K562 (cell line): ENCODE data around the gene HMOX2. TPM values are rescaled to one million over a fixed set of nuclear protein-coding genes. Genes with fewer than 3 reads are reported as not detected.

ENCODE experiments used
- ATAC-seq: fragments of 200-7000 bp; cut with Tn5 transposase; 3 replicates; pipeline ENCODE4 v1.9.1; 2020; ENCODE audit warnings: moderate library complexity
- BruUV-seq: library from RNA; stranded (reverse); fragments of 400-500 nt; replicated peaks from 2 replicates; lab custom pipeline; 2021; lab: Mats Ljungman, UMichigan
- CTCF ChIA-PET: fragments of 300-600 bp; formaldehyde crosslinking; extraction: SDS; loops from one replicate; lab custom pipeline; 2021; ENCODE audit warnings: low intra/inter-chr PET ratio; lab: Yijun Ruan, JAX
- POLR2A ChIA-PET: fragments of 300-600, 350-650 bp; sonication (Branson Sonifier 250); formaldehyde crosslinking; extraction: SDS; loops from one replicate; lab custom pipeline; 2021; ENCODE audit warnings: antibody characterized with exemption, inconsistent platforms; lab: Yijun Ruan, JAX
- DNase-seq, 4 experiments: peaks; one replicate each; pipeline versions ENCODE4 v3.0.0 to v3.0.0-alpha.2; 2011 to 2018; ENCODE audit warnings: low spot score in 3 of 4, mixed read lengths in 3 of 4; ENCODE audit errors: extremely low read depth in 1 of 4
- FAIRE-seq: peaks from 2 replicates; lab custom pipeline; 2011; peaks lifted over from hg19 to GRCh38; lab: Jason Lieb, UNC
- H2AFZ ChIP-seq: 2 replicates; pipeline ENCODE4 v1.6.0; 2011; ENCODE audit warnings: low read depth, low read length, control low read depth, inconsistent platforms
- H3K27ac ChIP-seq: fragments of 200-600 bp; 3 replicates; pipeline ENCODE4 v1.8.0; 2011; ENCODE audit warnings: low read depth, mild to moderate bottlenecking, control low read depth, inconsistent platforms, low read length, moderate library complexity, mixed read lengths; ENCODE audit errors: extremely low read depth
- H3K27me3 ChIP-seq, 2 experiments: fragments of 300-600 bp in 1 of 2; 2 replicates in 1 of 2; 3 replicates in 1 of 2; pipeline versions ENCODE4 v1.6.0 to v1.8.0; 2011; ENCODE audit warnings: inconsistent platforms in 2 of 2, low read length in 2 of 2, mild to moderate bottlenecking in 1 of 2, mixed read lengths in 1 of 2, moderate library complexity in 1 of 2; ENCODE audit not compliant: control insufficient read depth in 2 of 2, insufficient read depth in 2 of 2
- H3K36me3 ChIP-seq: fragments of 300-600 bp; 3 replicates; pipeline ENCODE4 v1.8.0; 2011; ENCODE audit warnings: mild to moderate bottlenecking, low read length, inconsistent platforms; ENCODE audit not compliant: control insufficient read depth, insufficient read depth
- H3K4me1 ChIP-seq, 2 experiments: fragments of 200-600 bp in 1 of 2; replicated peaks in 1 of 2; 2 replicates in 1 of 2; 3 replicates in 1 of 2; pipeline versions ENCODE4 v1.5.1 to v1.8.0; 2011; ENCODE audit warnings: inconsistent platforms in 2 of 2, low read length in 2 of 2, mild to moderate bottlenecking in 1 of 2, mixed read lengths in 1 of 2, moderate library complexity in 1 of 2; ENCODE audit not compliant: control insufficient read depth in 2 of 2, insufficient read depth in 2 of 2
- H3K4me2 ChIP-seq: 2 replicates; pipeline ENCODE4 v1.6.1; 2011; ENCODE audit warnings: low read length, control low read depth, inconsistent platforms, mixed read lengths; ENCODE audit not compliant: insufficient read depth
- H3K4me3 ChIP-seq: fragments of 200-600 bp; sonication (generic), shearing (Covaris generic); 2 replicates; pipeline ENCODE4 v1.5.1; 2016; ENCODE audit warnings: control low read depth, inconsistent platforms
- H3K79me2 ChIP-seq: fragments of 200-600 bp; 3 replicates; pipeline ENCODE4 v1.8.0; 2011; ENCODE audit warnings: low read length, inconsistent platforms; ENCODE audit not compliant: control insufficient read depth, insufficient read depth
- H3K9ac ChIP-seq, 2 experiments: 2 replicates each; pipeline versions ENCODE4 v1.6.0 to v1.6.1; 2011; ENCODE audit warnings: low read depth in 2 of 2, low read length in 2 of 2, control low read depth in 1 of 2, inconsistent platforms in 1 of 2, mild to moderate bottlenecking in 1 of 2, mixed read lengths in 1 of 2; ENCODE audit not compliant: insufficient read depth in 1 of 2
- H3K9me1 ChIP-seq: one replicate; pipeline ENCODE4 v1.6.0; 2011; ENCODE audit warnings: inconsistent platforms, mild to moderate bottlenecking, low read length, moderate library complexity; ENCODE audit not compliant: control insufficient read depth, insufficient read depth
- H3K9me3 ChIP-seq: replicated peaks from 2 replicates; pipeline ENCODE4 v1.5.1; 2011; ENCODE audit warnings: low read depth, low read length, inconsistent platforms; ENCODE audit not compliant: control insufficient read depth, insufficient read depth
- H4K20me1 ChIP-seq: replicated peaks from 2 replicates; pipeline ENCODE4 v1.6.1; 2011; ENCODE audit warnings: low read length, inconsistent platforms, mixed read lengths; ENCODE audit not compliant: control insufficient read depth, insufficient read depth
- CEBPB ChIP-seq: fragments of 450-650 bp; IDR thresholded peaks from 2 replicates; pipeline ENCODE4 v1.6.1; 2016; ENCODE audit warnings: missing genetic modification characterization, missing compliant biosample characterization
- CEBPG ChIP-seq, 3 experiments: fragments of 200-800 bp in 1 of 3; sonication (Bioruptor generic) in 1 of 3; sonication (generic) in 1 of 3; formaldehyde crosslinking in 1 of 3; IDR thresholded peaks in 2 of 3; conservative IDR thresholded peaks in 1 of 3; 2 replicates each; pipeline versions ENCODE4 v1.6.1 to v1.8.0; 2016 to 2022; ENCODE audit warnings: missing compliant biosample characterization in 2 of 3, missing genetic modification characterization in 2 of 3, mild to moderate bottlenecking in 1 of 3, missing genetic modification reagents in 1 of 3
- CTCF ChIP-seq, 3 experiments: IDR thresholded peaks in 2 of 3; conservative IDR thresholded peaks in 1 of 3; 2 replicates each; pipeline ENCODE4 v1.5.1; 2011 to 2012; ENCODE audit warnings: low read length in 3 of 3, mild to moderate bottlenecking in 3 of 3, control low read depth in 2 of 3, improper control_type of control experiment in 1 of 3, inconsistent platforms in 1 of 3, low read depth in 1 of 3, mixed read lengths in 1 of 3, moderate library complexity in 1 of 3; ENCODE audit not compliant: insufficient read depth in 2 of 3
- GABPB2 ChIP-seq: fragments of 250-450 bp; sonication (Bioruptor Pico); conservative IDR thresholded peaks from 2 replicates; pipeline ENCODE4 v1.5.1; 2021; ENCODE audit warnings: mild to moderate bottlenecking
- NR2F6 ChIP-seq: fragments of 450-650 bp; formaldehyde crosslinking; IDR thresholded peaks from 2 replicates; pipeline ENCODE4 v1.4.0; 2020; ENCODE audit warnings: mild to moderate bottlenecking
- NR4A1 ChIP-seq, 2 experiments: fragments of 250-450 bp in 1 of 2; fragments of 450-650 bp in 1 of 2; sonication (Bioruptor Pico) in 1 of 2; IDR thresholded peaks; 2 replicates each; pipeline versions ENCODE4 v1.4.0 to v1.6.1; 2016 to 2020; ENCODE audit warnings: mild to moderate bottlenecking in 2 of 2, missing compliant biosample characterization in 1 of 2, missing genetic modification characterization in 1 of 2, moderate library complexity in 1 of 2
- PATZ1 ChIP-seq: fragments of 250-450 bp; sonication (Bioruptor Pico); IDR thresholded peaks from 2 replicates; pipeline ENCODE4 v1.5.0; 2020; ENCODE audit warnings: mild to moderate bottlenecking, borderline replicate concordance
- PHB ChIP-seq: fragments of 250-450 bp; sonication (Bioruptor Pico); IDR thresholded peaks from 2 replicates; pipeline ENCODE4 v1.5.0; 2021
- RBM14 ChIP-seq: fragments of 200-400 bp; formaldehyde crosslinking; IDR thresholded peaks from 2 replicates; pipeline ENCODE4 v1.6.1; 2018; ENCODE audit warnings: low read depth, mild to moderate bottlenecking, low read length, moderate library complexity, borderline replicate concordance; ENCODE audit not compliant: insufficient read depth
- THAP12 ChIP-seq: fragments of 250-450 bp; sonication (Bioruptor Pico); IDR thresholded peaks from 2 replicates; pipeline ENCODE4 v1.9.0; 2021; ENCODE audit warnings: mild to moderate bottlenecking, inconsistent platforms
- ZBTB9 ChIP-seq: fragments of 450-650 bp; formaldehyde crosslinking; IDR thresholded peaks from 2 replicates; pipeline ENCODE4 v1.4.0; 2020; ENCODE audit warnings: mild to moderate bottlenecking, moderate library complexity
- WGBS: fragments of 100-300 bp; shearing (Covaris generic); methylation state at CpG from one replicate; pipeline ENCODE4 v1.1.6; 2016; ENCODE audit warnings: low coverage, mixed read lengths; ENCODE audit not compliant: insufficient coverage; ENCODE audit errors: missing lambda C conversion rate; 5-methylcytosine and 5-hydroxymethylcytosine counted together
- in situ Hi-C: fragments of 300-500 bp; cut with MboI; formaldehyde crosslinking; loops from 4 replicates; pipeline ENCODE4 v1.15.0; 2018; ENCODE audit warnings: inconsistent platforms, mixed read lengths
- intact Hi-C: fragments of 100-400 bp; cut with micrococcal nuclease; formaldehyde crosslinking; loops from 2 replicates; pipeline ENCODE4 v1.14.2; 2022
- polyA plus RNA-seq, 8 experiments: library from polyadenylated mRNA; depleted of rRNA in 4 of 8; stranded (reverse) in 5 of 8; unstranded in 3 of 8; fragments of >200 nt; fragmentation: Nextera tagmentation in 2 of 8; fragmentation: Illumina TruSeq in 1 of 8; extraction: Ambion mirVana in 2 of 8; extraction: Trizol in 1 of 8; gene quantifications; 2 replicates each; pipeline versions ENCODE4 v1.2.1 to v1.2.3, GENCODE V29; 2011 to 2014; ENCODE audit warnings: inconsistent platforms in 1 of 8, missing spikeins in 1 of 8
- total RNA-seq, 7 experiments: library from RNA; depleted of rRNA in 6 of 7; stranded (reverse); fragments of >200 nt in 6 of 7; fragmentation: Illumina TruSeq in 2 of 7; extraction: Trizol in 2 of 7; gene quantifications; 2 replicates each; pipeline versions ENCODE4 v1.2.1 to v1.2.3, GENCODE V29; 2011 to 2021; ENCODE audit warnings: low replicate concordance in 1 of 7
- TF ChIP-seq, protein P1 (sequence below): fragments of 450-650 bp; formaldehyde crosslinking; IDR thresholded peaks from 2 replicates; pipeline ENCODE4 v1.4.0; 2022; ENCODE audit warnings: mild to moderate bottlenecking, moderate library complexity

The HMOX2 gene
- total and polyA plus RNA-seq, 9 of the 15 experiments (the other 6 are each of a cell fraction or from before 2014, with no cell fraction given), result 26.8 to 87.4 (median 57.4) TPM

GRCh38 chr16:4481526-4481925, 5.3 kb downstream of the HMOX2 start:
- Histone ChIP-seq H3K9me1 (peaks cover 7% of the 10 kb centered on the region), H3K4me2 (no peak overlapping the region), H3K79me2 (peaks cover 53% of the 10 kb centered on the region), H3K27ac (no peak overlapping the region), H3K4me3 (no peak overlapping the region), H3K9ac (no peak overlapping the region), H3K36me3 (peaks cover 45% of the 10 kb centered on the region), H2AFZ (no peak overlapping the region), H3K27me3 (no peaks in the 10 kb centered on the region), H3K4me1 (peaks cover 2 to 6% of the 10 kb centered on the region in 2 experiments; a peak in 2 of 5 replicates), H3K9me3 (no peaks in the 10 kb centered on the region), H4K20me1 (no peaks in the 10 kb centered on the region)
- FAIRE-seq, result no peak
- intact Hi-C loops (no loop called here), in situ Hi-C loops (no loop called here)
- ChIA-PET CTCF (no interaction called here), POLR2A (interaction anchor here (2.5 kb wide), 1 partner anchor 10 kb away, joined by 12 read pairs; no protein-coding TSS in a partner anchor)
- ATAC-seq, result no peak
- 32% methylated on average over 2 of the region's 2 CpGs for WGBS
- BruUV-seq, result no TSS peak
- no peak for DNase-seq
- TF ChIP-seq CEBPG (CRISPR knock-in tag; IDR thresholded peaks at IDR 0.05) (no peak), CEBPG (tag; conservative IDR thresholded peaks at IDR 0.05 in 1 of 2, IDR thresholded peaks at IDR 0.05 in 1 of 2) (peak in 1 of 2 experiments; percentile 33; a peak in 1 of 4 replicates), NR4A1 (CRISPR knock-in tag; IDR thresholded peaks at IDR 0.05) (no peak), NR4A1 (tag; IDR thresholded peaks at IDR 0.05) (no peak), CEBPB (tag) (0 out of 2 replicates have a peak, but pooled peaks have one; percentile 29), RBM14 (no peak), THAP12 (CRISPR knock-in tag) (no peak), PATZ1 (CRISPR knock-in tag) (no peak), GABPB2 (CRISPR knock-in tag) (no peak), CTCF (IDR thresholded peaks at IDR 0.05 in 2 of 3, conservative IDR thresholded peaks at IDR 0.05 in 1 of 3; ENCODE audit: insufficient read depth in 2 of 3, low read depth in 1 of 3, low read length in 3 of 3) (no peak), NR2F6 (no peak), ZBTB9 (CRISPR knock-in tag) (no peak), PHB (CRISPR knock-in tag) (no peak)
- TF ChIP-seq, protein P1, sequence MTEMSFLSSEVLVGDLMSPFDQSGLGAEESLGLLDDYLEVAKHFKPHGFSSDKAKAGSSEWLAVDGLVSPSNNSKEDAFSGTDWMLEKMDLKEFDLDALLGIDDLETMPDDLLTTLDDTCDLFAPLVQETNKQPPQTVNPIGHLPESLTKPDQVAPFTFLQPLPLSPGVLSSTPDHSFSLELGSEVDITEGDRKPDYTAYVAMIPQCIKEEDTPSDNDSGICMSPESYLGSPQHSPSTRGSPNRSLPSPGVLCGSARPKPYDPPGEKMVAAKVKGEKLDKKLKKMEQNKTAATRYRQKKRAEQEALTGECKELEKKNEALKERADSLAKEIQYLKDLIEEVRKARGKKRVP (CRISPR knock-in tag), result no peak
